ENCODE measurements around the gene SLC45A3.

SLC45A3 gene

DNA sequence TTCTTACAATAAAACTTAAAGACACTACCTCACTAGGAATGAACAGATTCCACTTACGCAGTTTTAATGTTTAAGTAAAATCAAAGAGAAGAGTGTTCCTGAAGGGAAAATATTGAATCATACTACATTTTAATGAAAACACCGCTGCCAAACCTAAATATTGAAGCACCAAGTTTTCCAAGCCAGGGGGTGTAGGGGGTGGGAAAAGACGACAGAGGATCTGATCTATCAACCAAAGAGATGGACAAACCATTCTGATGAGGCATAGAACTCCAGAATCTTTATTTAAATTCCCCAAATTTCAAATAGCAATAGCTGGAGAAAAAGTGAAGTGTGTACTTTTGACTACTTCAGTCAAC, 49.7 kb downstream of the SLC45A3 start:
- peak overlapping the region; percentile 97 for H3K27ac ChIP-seq (ENCODE audit: extremely low read depth, low read depth, low read length)
- POLR2A ChIA-PET: interaction anchor here (0.6 to 2.4 kb wide), 4 partner anchors 18 to 39 kb away, joined by 3 to 15 read pairs (median 10); no protein-coding TSS in a partner anchor
- TF ChIP-seq ZNF169 (tag by site-specific recombination; IDR thresholded peaks at IDR 0.05): no peak
- TF ChIP-seq SP3 (tag by site-specific recombination; IDR thresholded peaks at IDR 0.05): no peak
- no peaks in the 10 kb centered on the region for H3K4me1 ChIP-seq (ENCODE audit: control insufficient read depth, insufficient read depth, low read length)
- CTCF ChIA-PET: interaction anchor here (0.6 to 1.3 kb wide), 6 partner anchors 26 to 169 kb away, joined by 3 to 10 read pairs (median 4); no protein-coding TSS in a partner anchor
- no peaks in the 10 kb centered on the region for H3K36me3 ChIP-seq (ENCODE audit: control insufficient read depth in 2 of 2, insufficient read depth in 1 of 2, low read length in 2 of 2)
- no peaks in the 10 kb centered on the region for H3K9me3 ChIP-seq (ENCODE audit: control insufficient read depth, insufficient read depth, low read depth, low read length)
- H3K4me3 ChIP-seq (ENCODE audit: low read depth, low read length): peak overlapping the region; percentile 83

DNA sequence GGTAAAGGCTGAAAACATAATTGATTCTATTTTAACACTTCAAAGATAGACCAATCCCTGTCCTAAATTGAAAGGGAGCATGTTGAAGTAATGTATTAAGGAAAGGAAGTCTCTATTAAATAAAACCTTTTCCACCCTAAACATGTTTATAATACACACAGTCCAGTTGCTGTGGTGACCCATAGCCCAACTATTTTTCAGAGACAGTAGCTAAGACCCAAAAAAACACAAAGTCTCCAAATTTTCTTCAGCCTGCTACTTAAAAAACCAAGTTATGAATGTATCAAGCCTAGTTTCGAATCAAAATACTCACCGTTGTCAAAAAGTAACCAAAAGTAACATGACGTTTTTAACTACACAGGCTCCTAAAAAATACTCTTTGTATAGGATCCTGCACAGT, 50.1 kb downstream of the SLC45A3 start:
- no peaks in the 10 kb centered on the region for H3K4me1 ChIP-seq (ENCODE audit: control insufficient read depth, insufficient read depth, low read length)
- POLR2A ChIA-PET: interaction anchor here (1.9 to 2.4 kb wide), 2 partner anchors 28 to 36 kb away, joined by 6 to 15 read pairs; no protein-coding TSS in a partner anchor
- H3K36me3 ChIP-seq (ENCODE audit: control insufficient read depth in 2 of 2, insufficient read depth in 1 of 2, low read length in 2 of 2): no peaks in the 10 kb centered on the region
- 0 out of 2 replicates have a peak overlapping the region, but pooled peaks have one; percentile 97 for H3K27ac ChIP-seq (ENCODE audit: extremely low read depth, low read depth, low read length)
- CTCF ChIA-PET: interaction anchor here (0.7 to 1.3 kb wide), 3 partner anchors 26 to 143 kb away, joined by 4 to 10 read pairs (median 5); no protein-coding TSS in a partner anchor
- peak overlapping the region; percentile 83 for H3K4me3 ChIP-seq (ENCODE audit: low read depth, low read length)
- H3K9me3 ChIP-seq (ENCODE audit: control insufficient read depth, insufficient read depth, low read depth, low read length): no peaks in the 10 kb centered on the region
- TF ChIP-seq ZNF521 (tag by site-specific recombination; IDR thresholded peaks at IDR 0.05): no peak
- TF ChIP-seq, protein P1, sequence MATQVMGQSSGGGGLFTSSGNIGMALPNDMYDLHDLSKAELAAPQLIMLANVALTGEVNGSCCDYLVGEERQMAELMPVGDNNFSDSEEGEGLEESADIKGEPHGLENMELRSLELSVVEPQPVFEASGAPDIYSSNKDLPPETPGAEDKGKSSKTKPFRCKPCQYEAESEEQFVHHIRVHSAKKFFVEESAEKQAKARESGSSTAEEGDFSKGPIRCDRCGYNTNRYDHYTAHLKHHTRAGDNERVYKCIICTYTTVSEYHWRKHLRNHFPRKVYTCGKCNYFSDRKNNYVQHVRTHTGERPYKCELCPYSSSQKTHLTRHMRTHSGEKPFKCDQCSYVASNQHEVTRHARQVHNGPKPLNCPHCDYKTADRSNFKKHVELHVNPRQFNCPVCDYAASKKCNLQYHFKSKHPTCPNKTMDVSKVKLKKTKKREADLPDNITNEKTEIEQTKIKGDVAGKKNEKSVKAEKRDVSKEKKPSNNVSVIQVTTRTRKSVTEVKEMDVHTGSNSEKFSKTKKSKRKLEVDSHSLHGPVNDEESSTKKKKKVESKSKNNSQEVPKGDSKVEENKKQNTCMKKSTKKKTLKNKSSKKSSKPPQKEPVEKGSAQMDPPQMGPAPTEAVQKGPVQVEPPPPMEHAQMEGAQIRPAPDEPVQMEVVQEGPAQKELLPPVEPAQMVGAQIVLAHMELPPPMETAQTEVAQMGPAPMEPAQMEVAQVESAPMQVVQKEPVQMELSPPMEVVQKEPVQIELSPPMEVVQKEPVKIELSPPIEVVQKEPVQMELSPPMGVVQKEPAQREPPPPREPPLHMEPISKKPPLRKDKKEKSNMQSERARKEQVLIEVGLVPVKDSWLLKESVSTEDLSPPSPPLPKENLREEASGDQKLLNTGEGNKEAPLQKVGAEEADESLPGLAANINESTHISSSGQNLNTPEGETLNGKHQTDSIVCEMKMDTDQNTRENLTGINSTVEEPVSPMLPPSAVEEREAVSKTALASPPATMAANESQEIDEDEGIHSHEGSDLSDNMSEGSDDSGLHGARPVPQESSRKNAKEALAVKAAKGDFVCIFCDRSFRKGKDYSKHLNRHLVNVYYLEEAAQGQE (tag by site-specific recombination; IDR thresholded peaks at IDR 0.05): no peak
- no peak for TF ChIP-seq ZNF621 (tag by site-specific recombination; IDR thresholded peaks at IDR 0.05)
- no peak for TF ChIP-seq ZNF112 (tag by site-specific recombination; IDR thresholded peaks at IDR 0.05)
- TF ChIP-seq ZNF792 (tag by site-specific recombination; IDR thresholded peaks at IDR 0.05): no peak
- TF ChIP-seq SP7 (tag by site-specific recombination; IDR thresholded peaks at IDR 0.05): no peak
- TF ChIP-seq FEZF1 (tag by site-specific recombination; IDR thresholded peaks at IDR 0.05): no peak
- no peak for TF ChIP-seq ZNF354C (tag by site-specific recombination; IDR thresholded peaks at IDR 0.05; ENCODE audit: borderline replicate concordance, low read depth)
- TF ChIP-seq RBAK (tag by site-specific recombination; IDR thresholded peaks at IDR 0.05): no peak
- TF ChIP-seq ZNF558 (tag by site-specific recombination; IDR thresholded peaks at IDR 0.05): no peak
- no peak for TF ChIP-seq ZNF140 (tag by site-specific recombination; IDR thresholded peaks at IDR 0.05)
- TF ChIP-seq ZNF555 (tag by site-specific recombination; conservative IDR thresholded peaks at IDR 0.05): no peak
- TF ChIP-seq ZNF510 (tag by site-specific recombination; IDR thresholded peaks at IDR 0.05; ENCODE audit: insufficient replicate concordance): no peak
- no peak for TF ChIP-seq GLIS2 (tag by site-specific recombination; IDR thresholded peaks at IDR 0.05)
- TF ChIP-seq, protein P2, sequence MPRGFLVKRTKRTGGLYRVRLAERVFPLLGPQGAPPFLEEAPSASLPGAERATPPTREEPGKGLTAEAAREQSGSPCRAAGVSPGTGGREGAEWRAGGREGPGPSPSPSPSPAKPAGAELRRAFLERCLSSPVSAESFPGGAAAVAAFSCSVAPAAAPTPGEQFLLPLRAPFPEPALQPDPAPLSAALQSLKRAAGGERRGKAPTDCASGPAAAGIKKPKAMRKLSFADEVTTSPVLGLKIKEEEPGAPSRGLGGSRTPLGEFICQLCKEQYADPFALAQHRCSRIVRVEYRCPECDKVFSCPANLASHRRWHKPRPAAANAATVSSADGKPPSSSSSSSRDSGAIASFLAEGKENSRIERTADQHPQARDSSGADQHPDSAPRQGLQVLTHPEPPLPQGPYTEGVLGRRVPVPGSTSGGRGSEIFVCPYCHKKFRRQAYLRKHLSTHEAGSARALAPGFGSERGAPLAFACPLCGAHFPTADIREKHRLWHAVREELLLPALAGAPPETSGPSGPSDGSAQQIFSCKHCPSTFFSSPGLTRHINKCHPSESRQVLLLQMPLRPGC (tag by site-specific recombination; IDR thresholded peaks at IDR 0.05): no peak
- TF ChIP-seq, protein P3, sequence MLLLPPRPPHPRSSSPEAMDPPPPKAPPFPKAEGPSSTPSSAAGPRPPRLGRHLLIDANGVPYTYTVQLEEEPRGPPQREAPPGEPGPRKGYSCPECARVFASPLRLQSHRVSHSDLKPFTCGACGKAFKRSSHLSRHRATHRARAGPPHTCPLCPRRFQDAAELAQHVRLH (tag by site-specific recombination; IDR thresholded peaks at IDR 0.05): no peak
- no peak for TF ChIP-seq ZNF473 (tag by site-specific recombination; IDR thresholded peaks at IDR 0.05)
- TF ChIP-seq, protein P4, sequence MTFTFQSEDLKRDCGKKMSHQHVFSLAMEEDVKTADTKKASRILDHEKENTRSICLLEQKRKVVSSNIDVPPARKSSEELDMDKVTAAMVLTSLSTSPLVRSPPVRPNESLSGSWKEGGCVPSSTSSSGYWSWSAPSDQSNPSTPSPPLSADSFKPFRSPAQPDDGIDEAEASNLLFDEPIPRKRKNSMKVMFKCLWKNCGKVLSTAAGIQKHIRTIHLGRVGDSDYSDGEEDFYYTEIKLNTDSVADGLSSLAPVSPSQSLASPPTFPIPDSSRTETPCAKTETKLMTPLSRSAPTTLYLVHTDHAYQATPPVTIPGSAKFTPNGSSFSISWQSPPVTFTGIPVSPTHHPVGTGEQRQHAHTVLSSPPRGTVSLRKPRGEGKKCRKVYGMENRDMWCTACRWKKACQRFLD (tag by site-specific recombination; IDR thresholded peaks at IDR 0.05): no peak
- TF ChIP-seq ZBTB1 (tag by site-specific recombination; IDR thresholded peaks at IDR 0.05): no peak
